SK-N-MC (cell line): ENCODE results near the gene ADD3.

ENCODE experiments used
- EZH2 ChIP-seq: fragments of 200-600 bp; sonication (generic); IDR thresholded peaks from one replicate; pipeline ENCODE4 v1.6.1; 2017; ENCODE audit warnings: antibody characterized with exemption
- FOXP2 ChIP-seq: optimal IDR thresholded peaks from 2 replicates; pipeline ENCODE3; 2011; ENCODE audit warnings: mild to moderate bottlenecking, moderate library complexity; ENCODE audit not compliant: insufficient read depth; ENCODE audit errors: extremely low read length, control extremely low read depth
- POLR2AphosphoS5 ChIP-seq: IDR thresholded peaks from 2 replicates; pipeline ENCODE4 v1.6.1; 2012; ENCODE audit warnings: mild to moderate bottlenecking, low read depth, low read length, borderline replicate concordance

- TF ChIP-seq POLR2AphosphoS5 (no peak), EZH2 (no peak), FOXP2 (no peak)
Observed at GRCh38 chr10:109991266-109991855, 16.4 kb upstream of the ADD3 start.
